ENCODE results near the gene PCGF2. TPM values are rescaled to one million over a fixed set of nuclear protein-coding genes. Genes with fewer than 3 reads are reported as not detected.

The PCGF2 gene
- total and polyA plus RNA-seq, 2 donors = 1.4 to 12.6 TPM

DNA sequence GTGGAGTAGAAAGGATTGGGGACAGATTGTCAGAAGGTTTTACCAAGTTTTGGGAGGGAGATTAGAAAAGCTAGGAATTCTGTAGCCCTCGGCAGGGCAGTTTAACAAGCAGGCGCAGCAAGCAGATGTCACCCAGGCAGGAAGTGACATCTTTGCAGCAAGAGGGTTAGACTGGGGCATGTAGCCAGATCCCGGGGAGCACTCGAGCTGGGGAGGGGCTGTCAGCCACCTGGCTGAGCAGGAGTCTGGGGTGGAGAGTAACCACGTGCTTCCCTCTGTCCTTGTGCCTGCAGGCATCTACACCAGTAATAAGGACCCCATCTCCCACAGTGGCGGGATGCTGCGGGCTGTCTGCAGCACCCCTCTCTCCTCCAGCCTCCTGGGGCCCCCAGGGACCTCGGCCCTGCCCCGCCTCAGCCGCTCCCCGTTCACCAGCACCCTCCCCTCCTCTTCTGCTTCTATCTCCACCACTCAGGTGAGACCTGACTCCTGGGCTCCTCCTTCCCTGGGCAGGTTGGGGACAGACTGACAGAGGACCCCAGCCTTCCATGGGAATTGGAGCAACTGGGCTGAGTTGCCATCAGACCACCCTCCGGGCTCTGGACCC is 30.9 kb downstream of the PCGF2 start:
- no peak for DNase-seq (ENCODE audit: low read depth in 6 of 9, low spot score in 9 of 9)
- 92% methylated on average over 12 of the region's 12 CpGs for WGBS
- Histone ChIP-seq H3K4me3 (ENCODE audit: low read length in 2 of 2) (no peak overlapping the region), H3K4me1 (ENCODE audit: control insufficient read depth in 2 of 2, insufficient read depth in 2 of 2, low read length in 2 of 2) (peaks cover 0 to 6% of the 10 kb centered on the region in 2 donors), H3K27me3 (ENCODE audit: control insufficient read depth in 2 of 2, insufficient read depth in 1 of 2, low read length in 1 of 2) (no peaks in the 10 kb centered on the region), H3K36me3 (ENCODE audit: control insufficient read depth in 2 of 2, insufficient read depth in 2 of 2, low read length in 1 of 2) (peaks cover 94 to 96% of the 10 kb centered on the region in 2 donors), H3K9me3 (ENCODE audit: control insufficient read depth in 2 of 2, insufficient read depth in 1 of 2, low read length in 1 of 2) (no peaks in the 10 kb centered on the region), H3K27ac (ENCODE audit: low read depth in 1 of 2, low read length in 1 of 2) (no peak overlapping the region)

DNA sequence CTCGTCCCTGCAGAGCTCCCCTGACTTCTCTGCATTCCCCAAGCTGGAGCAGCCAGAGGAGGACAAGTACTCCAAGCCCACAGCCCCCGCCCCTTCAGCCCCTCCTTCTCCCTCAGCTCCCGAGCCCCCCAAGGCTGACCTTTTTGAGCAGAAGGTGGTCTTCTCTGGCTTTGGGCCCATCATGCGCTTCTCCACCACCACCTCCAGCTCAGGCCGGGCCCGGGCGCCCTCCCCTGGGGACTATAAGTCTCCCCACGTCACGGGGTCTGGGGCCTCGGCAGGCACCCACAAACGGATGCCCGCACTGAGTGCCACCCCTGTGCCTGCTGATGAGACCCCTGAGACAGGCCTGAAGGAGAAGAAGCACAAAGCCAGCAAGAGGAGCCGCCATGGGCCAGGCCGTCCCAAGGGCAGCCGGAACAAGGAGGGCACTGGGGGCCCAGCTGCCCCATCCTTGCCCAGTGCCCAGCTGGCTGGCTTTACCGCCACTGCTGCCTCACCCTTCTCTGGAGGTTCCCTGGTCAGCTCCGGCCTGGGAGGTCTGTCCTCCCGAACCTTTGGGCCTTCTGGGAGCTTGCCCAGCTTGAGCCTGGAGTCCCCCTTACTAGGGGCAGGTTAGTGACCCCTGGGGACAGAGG is 31.6 kb downstream of the PCGF2 start:
- WGBS = 96% methylated on average over 18 of the region's 18 CpGs
- DNase-seq (ENCODE audit: low read depth in 6 of 9, low spot score in 9 of 9) = no peak
- no peaks in the 10 kb centered on the region for H3K27me3 ChIP-seq (ENCODE audit: control insufficient read depth in 2 of 2, insufficient read depth in 1 of 2, low read length in 1 of 2)
- peaks cover 95 to 96% of the 10 kb centered on the region in 2 donors for H3K36me3 ChIP-seq (ENCODE audit: control insufficient read depth in 2 of 2, insufficient read depth in 2 of 2, low read length in 1 of 2)
- no peak overlapping the region for H3K27ac ChIP-seq (ENCODE audit: low read depth in 1 of 2, low read length in 1 of 2)
- no peaks in the 10 kb centered on the region for H3K9me3 ChIP-seq (ENCODE audit: control insufficient read depth in 2 of 2, insufficient read depth in 1 of 2, low read length in 1 of 2)
- H3K4me3 ChIP-seq (ENCODE audit: low read length in 2 of 2) = no peak overlapping the region
- peaks cover 0 to 9% of the 10 kb centered on the region in 2 donors for H3K4me1 ChIP-seq (ENCODE audit: control insufficient read depth in 2 of 2, insufficient read depth in 2 of 2, low read length in 2 of 2)

GRCh38 chr17:38715216-38715943 is 32.8 kb downstream of the PCGF2 start:
- WGBS = 96% methylated on average over 9 of the region's 9 CpGs

DNA sequence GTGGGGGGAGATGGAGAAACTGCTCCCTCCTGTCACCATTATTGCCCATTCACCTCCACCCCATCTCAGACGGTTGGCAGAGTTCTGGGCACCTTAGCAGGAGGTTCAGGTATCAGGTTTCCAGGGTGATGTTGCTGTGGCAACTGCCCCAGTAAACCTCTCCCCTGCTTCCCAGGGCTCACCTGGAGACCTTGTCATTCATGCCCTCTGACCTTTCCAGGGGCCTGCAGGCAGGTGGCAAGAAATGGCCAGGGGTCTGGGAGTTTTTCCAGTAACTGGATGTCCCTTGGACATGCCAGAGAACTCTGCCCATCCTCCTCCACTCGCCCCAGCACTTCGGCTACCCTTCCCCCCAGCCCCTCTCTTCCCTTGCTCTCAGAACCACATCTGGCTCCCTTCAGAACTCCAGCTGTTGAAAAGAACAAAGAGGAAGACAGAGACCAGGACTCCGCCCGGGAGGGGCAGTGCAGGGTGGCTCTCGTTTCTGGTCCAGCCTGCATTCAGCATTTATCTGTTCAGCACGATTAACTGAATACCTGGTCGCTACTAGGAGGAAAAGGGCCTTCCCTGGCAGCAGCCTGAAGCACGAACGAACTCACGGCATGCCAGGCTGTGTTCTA is 34.6 kb downstream of the PCGF2 start:
- Histone ChIP-seq H3K4me3 (ENCODE audit: low read length in 2 of 2) (no peak overlapping the region), H3K4me1 (ENCODE audit: control insufficient read depth in 2 of 2, insufficient read depth in 2 of 2, low read length in 2 of 2) (peaks cover 5 to 14% of the 10 kb centered on the region in 2 donors), H3K36me3 (ENCODE audit: control insufficient read depth in 2 of 2, insufficient read depth in 2 of 2, low read length in 1 of 2) (peaks cover 87 to 94% of the 10 kb centered on the region in 2 donors), H3K27ac (ENCODE audit: low read depth in 1 of 2, low read length in 1 of 2) (no peak overlapping the region), H3K9me3 (ENCODE audit: control insufficient read depth in 2 of 2, insufficient read depth in 1 of 2, low read length in 1 of 2) (no peaks in the 10 kb centered on the region), H3K27me3 (ENCODE audit: control insufficient read depth in 2 of 2, insufficient read depth in 1 of 2, low read length in 1 of 2) (no peaks in the 10 kb centered on the region)
- WGBS = 96% methylated on average over 11 of the region's 11 CpGs
- no peak for DNase-seq (ENCODE audit: low read depth in 6 of 9, low spot score in 9 of 9)

More at GRCh38 chr17:38715216-38715943, 32.8 kb downstream of the PCGF2 start:
- H3K4me3 ChIP-seq (ENCODE audit: low read length in 2 of 2) = no peak overlapping the region
- H3K4me1 ChIP-seq (ENCODE audit: control insufficient read depth in 2 of 2, insufficient read depth in 2 of 2, low read length in 2 of 2) = peaks cover 0 to 9% of the 10 kb centered on the region in 2 donors
- no peaks in the 10 kb centered on the region for H3K27me3 ChIP-seq (ENCODE audit: control insufficient read depth in 2 of 2, insufficient read depth in 1 of 2, low read length in 1 of 2)
- H3K9me3 ChIP-seq (ENCODE audit: control insufficient read depth in 2 of 2, insufficient read depth in 1 of 2, low read length in 1 of 2) = no peaks in the 10 kb centered on the region
- H3K36me3 ChIP-seq (ENCODE audit: control insufficient read depth in 2 of 2, insufficient read depth in 2 of 2, low read length in 1 of 2) = peaks cover 88 to 93% of the 10 kb centered on the region in 2 donors
- no peak overlapping the region for H3K27ac ChIP-seq (ENCODE audit: low read depth in 1 of 2, low read length in 1 of 2)
- DNase-seq (ENCODE audit: low read depth in 6 of 9, low spot score in 9 of 9) = no peak

GRCh38 chr17:38712593-38712992 is 35.5 kb downstream of the PCGF2 start:
- Histone ChIP-seq H3K4me3 (ENCODE audit: low read length in 2 of 2) (no peak overlapping the region), H3K27me3 (ENCODE audit: control insufficient read depth in 2 of 2, insufficient read depth in 1 of 2, low read length in 1 of 2) (no peaks in the 10 kb centered on the region), H3K27ac (ENCODE audit: low read depth in 1 of 2, low read length in 1 of 2) (no peak overlapping the region), H3K4me1 (ENCODE audit: control insufficient read depth in 2 of 2, insufficient read depth in 2 of 2, low read length in 2 of 2) (peaks cover 7 to 13% of the 10 kb centered on the region in 2 donors), H3K36me3 (ENCODE audit: control insufficient read depth in 2 of 2, insufficient read depth in 2 of 2, low read length in 1 of 2) (peaks cover 85 to 95% of the 10 kb centered on the region in 2 donors), H3K9me3 (ENCODE audit: control insufficient read depth in 2 of 2, insufficient read depth in 1 of 2, low read length in 1 of 2) (no peaks in the 10 kb centered on the region)
- 98% methylated on average over 10 of the region's 10 CpGs for WGBS
- no peak for DNase-seq (ENCODE audit: low read depth in 6 of 9, low spot score in 9 of 9)

DNA sequence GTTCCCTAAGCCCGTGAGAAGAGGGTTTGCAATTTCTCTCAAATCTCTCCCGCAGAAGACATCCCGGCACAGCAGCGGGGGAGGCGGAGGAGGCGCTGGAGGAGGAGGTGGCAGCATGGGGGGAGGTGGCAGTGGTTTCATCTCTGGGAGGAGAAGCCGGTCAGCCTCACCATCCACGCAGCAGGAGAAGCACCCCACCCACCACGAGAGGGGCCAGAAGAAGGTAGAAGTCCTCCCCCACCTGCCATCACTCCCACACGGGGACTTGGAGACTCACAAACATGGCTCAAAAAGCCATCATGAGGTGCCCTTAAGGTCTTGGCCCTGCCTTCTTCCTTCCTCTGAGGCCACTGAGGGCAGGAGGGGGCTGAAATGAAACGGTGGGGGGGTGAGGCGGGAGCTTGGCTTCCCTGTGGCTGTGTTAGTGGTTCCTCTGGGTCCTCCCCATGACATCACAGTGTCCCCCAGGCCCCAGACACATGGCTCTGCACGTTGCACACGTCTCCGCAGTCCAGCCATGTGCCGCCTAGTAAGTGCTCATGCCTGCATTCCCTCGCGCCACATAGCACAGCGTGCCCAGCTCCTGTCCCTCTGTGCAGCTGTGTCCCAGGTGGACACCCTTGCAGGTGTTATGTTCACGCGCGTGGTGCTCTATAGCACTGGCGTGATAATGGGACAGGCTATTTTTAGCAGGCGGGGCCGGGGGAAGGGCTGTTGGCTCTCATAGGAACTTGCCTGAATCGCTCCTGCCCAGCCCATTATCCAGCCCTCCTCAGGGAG is 36.2 kb downstream of the PCGF2 start:
- Histone ChIP-seq H3K4me3 (ENCODE audit: low read length in 2 of 2) (no peak overlapping the region), H3K27ac (ENCODE audit: low read depth in 1 of 2, low read length in 1 of 2) (no peak overlapping the region), H3K27me3 (ENCODE audit: control insufficient read depth in 2 of 2, insufficient read depth in 1 of 2, low read length in 1 of 2) (no peaks in the 10 kb centered on the region), H3K9me3 (ENCODE audit: control insufficient read depth in 2 of 2, insufficient read depth in 1 of 2, low read length in 1 of 2) (no peaks in the 10 kb centered on the region), H3K4me1 (ENCODE audit: control insufficient read depth in 2 of 2, insufficient read depth in 2 of 2, low read length in 2 of 2) (peaks cover 10 to 19% of the 10 kb centered on the region in 2 donors), H3K36me3 (ENCODE audit: control insufficient read depth in 2 of 2, insufficient read depth in 2 of 2, low read length in 1 of 2) (peaks cover 84 to 95% of the 10 kb centered on the region in 2 donors)
- 88% methylated on average over 26 of the region's 26 CpGs for WGBS
- no peak for DNase-seq (ENCODE audit: low read depth in 6 of 9, low spot score in 9 of 9)

- H3K4me1 ChIP-seq (ENCODE audit: control insufficient read depth in 2 of 2, insufficient read depth in 2 of 2, low read length in 2 of 2) = peaks cover 13 to 29% of the 10 kb centered on the region in 2 donors
- no peak overlapping the region for H3K27ac ChIP-seq (ENCODE audit: low read depth in 1 of 2, low read length in 1 of 2)
- H3K36me3 ChIP-seq (ENCODE audit: control insufficient read depth in 2 of 2, insufficient read depth in 2 of 2, low read length in 1 of 2) = peaks cover 74 to 85% of the 10 kb centered on the region in 2 donors
- no peak overlapping the region for H3K4me3 ChIP-seq (ENCODE audit: low read length in 2 of 2)
- WGBS = 97% methylated on average over 5 of the region's 5 CpGs
- no peak for DNase-seq (ENCODE audit: low read depth in 6 of 9, low spot score in 9 of 9)
- H3K9me3 ChIP-seq (ENCODE audit: control insufficient read depth in 2 of 2, insufficient read depth in 1 of 2, low read length in 1 of 2) = peaks cover 0 to 2% of the 10 kb centered on the region in 2 donors
- H3K27me3 ChIP-seq (ENCODE audit: control insufficient read depth in 2 of 2, insufficient read depth in 1 of 2, low read length in 1 of 2) = no peaks in the 10 kb centered on the region
Observed at GRCh38 chr17:38710985-38711384, 37.2 kb downstream of the PCGF2 start.

DNA sequence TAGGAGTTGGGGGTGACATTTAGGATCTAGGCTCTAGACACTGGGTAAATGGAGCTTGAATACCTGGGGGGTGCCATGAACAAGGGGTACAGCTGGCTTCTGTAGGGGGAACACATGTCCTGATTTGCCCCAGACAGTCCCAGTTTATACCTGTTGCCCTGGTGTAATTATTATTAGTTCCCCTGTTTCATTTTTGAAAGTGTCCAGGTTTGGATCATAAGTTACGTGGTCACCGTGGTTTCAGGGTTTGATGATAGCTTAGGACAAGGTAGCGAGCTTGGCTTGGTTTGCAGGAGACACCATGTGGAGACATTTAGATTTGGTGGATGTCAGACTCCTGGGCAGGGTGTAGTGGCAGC is 37.6 kb downstream of the PCGF2 start:
- Histone ChIP-seq H3K9me3 (ENCODE audit: control insufficient read depth in 2 of 2, insufficient read depth in 1 of 2, low read length in 1 of 2) (peaks cover 0 to 5% of the 10 kb centered on the region in 2 donors), H3K27me3 (ENCODE audit: control insufficient read depth in 2 of 2, insufficient read depth in 1 of 2, low read length in 1 of 2) (no peaks in the 10 kb centered on the region), H3K4me3 (ENCODE audit: low read length in 2 of 2) (no peak overlapping the region), H3K4me1 (ENCODE audit: control insufficient read depth in 2 of 2, insufficient read depth in 2 of 2, low read length in 2 of 2) (peaks cover 13 to 31% of the 10 kb centered on the region in 2 donors), H3K36me3 (ENCODE audit: control insufficient read depth in 2 of 2, insufficient read depth in 2 of 2, low read length in 1 of 2) (peaks cover 70 to 81% of the 10 kb centered on the region in 2 donors), H3K27ac (ENCODE audit: low read depth in 1 of 2, low read length in 1 of 2) (no peak overlapping the region)
- WGBS = 96% methylated on average over 3 of the region's 3 CpGs
- DNase-seq (ENCODE audit: low read depth in 6 of 9, low spot score in 9 of 9) = no peak
